GM18873 (cell line): ENCODE data around the gene DNM3.

Experiments used
- ATAC-seq: cut with Tn5 transposase; IDR thresholded peaks from one replicate; pipeline ENCODE4 v1.9.1; 2021; ENCODE audit warnings: mild to moderate bottlenecking, moderate library complexity, moderate number of reproducible peaks; ENCODE audit not compliant: unreplicated experiment, low FRiP score

The DNM3 gene

DNA sequence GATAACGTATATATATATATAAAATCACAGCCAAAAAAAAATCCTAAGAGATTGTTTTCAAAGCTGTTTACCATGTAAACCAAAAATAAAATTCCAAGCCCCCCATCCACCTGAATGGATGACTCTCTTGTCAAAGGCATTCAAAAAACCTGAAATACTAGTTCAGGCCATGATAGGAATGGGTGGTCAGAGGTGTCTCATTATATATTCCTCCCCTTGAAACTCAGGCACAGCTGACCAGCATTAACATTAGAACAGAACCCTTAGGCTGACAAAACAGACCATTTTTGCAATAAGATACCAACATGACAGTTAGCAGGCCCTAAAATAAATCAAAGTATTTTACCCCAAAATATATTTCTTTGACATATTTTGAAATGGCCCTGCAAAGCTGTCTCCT, 122.5 kb downstream of the DNM3 start:
- ATAC-seq, result no peak

DNA sequence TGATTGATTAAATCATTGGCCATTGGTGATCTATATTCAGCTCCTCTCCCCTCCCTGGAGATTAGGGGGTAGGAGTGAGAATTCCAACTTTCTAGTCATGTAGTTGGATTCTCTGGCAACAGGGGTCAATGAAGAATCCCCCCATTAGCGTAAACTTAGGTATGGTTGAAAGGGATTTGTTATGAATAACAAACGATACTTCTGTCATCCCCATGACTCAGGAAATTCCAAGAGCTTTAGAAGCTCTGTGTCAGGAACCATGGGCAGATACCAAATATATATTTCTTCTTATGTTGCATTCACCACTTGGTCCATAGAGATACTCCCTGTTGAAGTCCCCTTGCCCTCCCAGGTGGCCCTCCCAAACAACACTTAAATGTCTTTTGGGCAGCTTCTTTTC, 124.5 kb downstream of the DNM3 start:
- ATAC-seq, result no peak

DNA sequence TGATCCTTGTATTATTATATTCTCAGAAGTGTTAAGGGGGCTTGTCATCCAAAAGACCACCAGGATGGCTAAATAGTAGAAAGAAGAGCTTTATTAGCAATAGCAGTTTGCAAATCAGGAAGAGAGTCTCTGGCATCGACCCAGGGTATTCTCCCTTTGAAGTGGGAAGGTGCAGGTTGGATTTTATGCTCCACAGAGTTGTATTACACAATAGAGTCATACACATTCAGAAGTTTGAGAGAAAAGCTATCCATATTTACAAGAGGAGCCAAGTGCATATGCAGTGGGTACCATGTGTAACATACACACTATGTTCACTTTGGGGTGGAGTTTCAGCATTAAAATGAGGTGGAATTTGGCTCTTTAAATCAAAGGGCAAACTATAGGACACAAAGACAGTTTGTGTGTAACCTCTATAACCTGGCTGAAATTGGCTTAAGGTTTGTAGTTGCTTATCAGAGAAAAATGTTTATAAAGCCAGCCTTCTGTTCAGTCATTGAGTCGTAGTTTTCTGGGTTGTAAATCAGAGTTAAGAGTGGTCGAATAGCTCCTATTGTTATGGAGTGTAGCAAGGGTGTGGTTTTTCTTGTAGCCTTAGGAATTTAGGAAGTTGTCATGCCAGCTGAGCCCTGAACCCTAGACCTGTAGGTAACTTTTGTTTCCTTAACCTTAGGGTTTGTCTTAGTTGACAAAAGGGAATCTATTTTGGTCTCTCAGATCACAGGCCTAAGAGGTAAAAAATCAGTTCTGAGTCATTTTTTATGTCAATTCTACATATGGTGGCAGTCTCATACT, 125.3 kb downstream of the DNM3 start:
- no peak for ATAC-seq

DNA sequence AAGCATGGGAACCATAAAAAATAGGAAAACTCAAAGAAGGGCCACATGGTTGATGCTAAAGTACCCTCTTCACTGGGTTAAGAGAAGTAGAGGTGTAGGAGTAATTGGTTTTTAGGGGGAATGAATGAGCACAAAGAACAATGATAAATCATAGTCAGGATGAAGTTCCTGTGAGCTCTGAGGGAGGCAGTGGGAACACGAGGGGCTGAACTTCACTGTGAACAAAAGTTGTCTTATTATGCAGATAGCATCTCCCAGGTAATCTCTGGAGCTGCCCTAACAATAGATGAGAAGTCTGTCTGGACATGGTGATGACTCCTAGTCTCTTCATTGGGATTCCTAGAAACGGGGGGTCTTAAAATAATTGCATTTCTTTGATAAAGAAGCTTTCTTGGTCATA, 127.9 kb downstream of the DNM3 start:
- ATAC-seq, result no peak

DNA sequence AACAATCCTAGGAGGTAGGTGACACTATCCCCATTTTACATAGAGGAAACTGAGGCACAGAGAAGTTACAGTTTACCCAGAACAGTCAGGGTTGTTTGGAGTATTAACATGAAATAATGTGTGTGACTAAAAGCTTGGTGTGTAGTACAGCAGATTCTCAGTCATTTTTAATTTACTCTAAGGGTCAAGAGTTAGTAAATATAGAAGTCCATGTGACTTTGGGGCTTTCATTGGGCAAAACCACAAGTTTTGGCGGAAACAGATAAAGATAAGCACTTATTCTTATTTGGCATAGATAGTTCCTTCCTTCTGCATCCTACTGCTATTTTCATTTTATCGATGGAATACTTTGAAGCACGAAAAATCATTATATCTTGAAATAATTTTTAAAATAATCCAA, 128.5 kb downstream of the DNM3 start:
- no peak for ATAC-seq

DNA sequence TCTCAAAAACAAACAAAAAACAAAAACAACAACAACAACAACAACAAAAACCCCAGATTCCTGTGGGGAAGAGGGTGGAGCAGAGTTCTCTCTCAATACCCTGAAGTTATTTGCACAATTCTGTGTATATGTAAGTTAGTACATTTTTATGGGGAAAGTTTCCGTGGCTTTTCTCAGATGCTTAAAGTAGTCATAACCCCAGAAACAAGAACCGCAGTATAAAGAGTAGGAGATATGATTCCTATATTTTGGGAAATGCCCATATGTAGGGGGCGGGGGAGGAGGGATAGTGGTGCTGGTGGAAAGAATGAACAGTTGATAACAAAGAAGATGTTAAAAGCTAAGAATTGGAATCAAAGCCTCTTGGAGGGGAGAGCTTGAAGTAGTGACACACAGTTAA, 131.5 kb downstream of the DNM3 start:
- no peak for ATAC-seq

DNA sequence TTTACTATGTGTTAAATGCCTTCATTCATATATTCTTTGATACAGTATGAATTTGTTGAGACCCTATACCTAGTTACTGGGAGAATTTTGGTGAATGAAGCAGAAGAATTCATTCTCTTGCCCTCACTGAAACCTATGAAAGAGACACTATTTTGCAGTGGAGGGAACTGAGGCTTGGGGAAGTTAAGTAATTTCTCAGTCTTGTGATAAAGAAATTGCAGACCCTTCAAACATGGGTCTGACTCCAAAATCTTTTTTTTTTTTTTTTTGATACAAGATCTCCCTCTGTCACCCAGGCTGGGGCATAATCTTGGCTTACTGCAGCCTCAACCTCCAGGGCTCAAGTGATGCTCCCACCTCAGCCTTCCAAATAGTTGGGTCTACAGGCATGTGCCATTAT, 132.1 kb downstream of the DNM3 start:
- ATAC-seq, result no peak

DNA sequence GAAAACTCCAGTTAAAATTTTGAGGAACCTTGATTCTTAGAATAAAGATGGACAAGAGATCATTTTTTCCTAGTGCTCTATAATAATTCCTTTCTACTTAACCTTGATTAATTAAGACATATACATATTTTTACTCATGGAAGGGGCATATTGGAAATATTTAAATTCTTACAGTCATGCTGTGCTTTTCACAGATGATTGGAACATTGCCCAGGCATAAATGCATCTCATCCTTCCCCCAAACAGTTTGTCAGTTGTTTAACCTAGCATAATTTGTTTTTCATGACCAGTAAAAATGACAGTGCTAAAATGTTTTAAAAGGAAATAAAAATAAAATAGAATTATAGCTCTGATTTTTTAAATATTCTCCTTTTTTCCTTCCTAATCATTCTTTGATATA, 140.0 kb downstream of the DNM3 start:
- no peak for ATAC-seq

DNA sequence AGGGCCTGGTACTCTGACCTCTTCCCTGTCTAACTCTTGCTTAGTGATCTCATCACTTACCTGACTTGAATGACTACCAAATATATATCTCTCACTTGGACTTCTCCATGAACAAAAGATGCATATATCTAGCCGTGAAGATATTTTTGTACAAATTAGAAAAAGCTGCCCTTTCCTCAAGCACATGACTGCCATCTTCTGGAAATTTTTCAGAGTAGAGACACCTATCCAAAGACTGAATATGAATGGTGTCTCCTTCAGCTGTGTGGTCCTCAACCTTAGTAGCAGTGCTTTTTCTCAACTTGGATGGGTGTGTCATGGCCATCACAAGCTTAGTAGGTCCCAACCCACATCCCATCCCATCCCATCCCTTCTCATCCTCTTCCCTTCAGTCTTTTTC, 142.3 kb downstream of the DNM3 start:
- ATAC-seq, result no peak

DNA sequence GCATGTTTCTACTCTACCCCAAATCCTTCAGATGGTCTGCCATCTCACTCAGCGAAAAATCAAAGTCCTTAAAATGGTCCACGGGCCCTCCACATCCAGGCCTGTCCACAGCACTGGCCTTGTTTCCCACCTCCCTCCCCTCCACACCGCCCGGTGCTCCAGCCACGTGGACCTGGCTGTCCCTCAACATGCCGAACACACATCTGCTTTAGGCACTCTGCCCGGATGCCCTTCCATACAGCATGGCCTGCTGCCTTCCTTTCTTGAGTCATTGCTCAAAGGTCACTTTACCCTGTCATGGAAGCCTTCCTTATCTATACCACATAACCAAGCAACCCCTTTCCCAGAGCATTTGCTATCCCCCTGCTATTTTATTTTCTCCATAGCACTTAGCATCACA, 143.0 kb downstream of the DNM3 start:
- no peak for ATAC-seq

DNA sequence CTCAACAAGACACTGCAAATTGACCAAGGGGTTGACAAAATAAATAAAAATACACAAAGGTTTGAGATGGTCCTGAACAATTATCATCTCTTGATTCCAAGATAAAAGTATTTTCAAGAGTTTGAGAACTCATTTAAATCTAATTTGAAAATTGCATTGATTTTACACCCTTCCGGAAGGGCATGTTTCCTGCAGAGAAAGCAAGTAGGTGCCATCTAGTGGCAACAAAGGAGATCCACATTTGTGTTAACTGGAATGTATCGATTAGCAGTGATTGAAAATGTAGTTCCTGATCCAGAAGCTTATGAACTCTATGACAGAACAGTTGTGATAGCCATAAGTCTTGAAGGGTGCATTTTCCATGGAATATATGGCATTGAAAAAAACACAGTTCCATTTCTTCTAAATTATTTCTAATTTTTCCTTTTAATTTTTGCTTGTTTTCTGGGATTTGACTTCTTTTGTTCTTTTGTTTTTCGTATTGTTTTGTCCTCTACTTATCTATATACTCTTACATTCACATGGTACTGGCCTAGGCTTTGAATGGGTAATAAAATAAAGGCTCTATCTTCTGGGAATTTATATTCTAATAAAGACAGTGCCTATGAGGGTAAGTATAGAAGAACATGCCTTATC, 143.7 kb downstream of the DNM3 start:
- no peak for ATAC-seq

DNA sequence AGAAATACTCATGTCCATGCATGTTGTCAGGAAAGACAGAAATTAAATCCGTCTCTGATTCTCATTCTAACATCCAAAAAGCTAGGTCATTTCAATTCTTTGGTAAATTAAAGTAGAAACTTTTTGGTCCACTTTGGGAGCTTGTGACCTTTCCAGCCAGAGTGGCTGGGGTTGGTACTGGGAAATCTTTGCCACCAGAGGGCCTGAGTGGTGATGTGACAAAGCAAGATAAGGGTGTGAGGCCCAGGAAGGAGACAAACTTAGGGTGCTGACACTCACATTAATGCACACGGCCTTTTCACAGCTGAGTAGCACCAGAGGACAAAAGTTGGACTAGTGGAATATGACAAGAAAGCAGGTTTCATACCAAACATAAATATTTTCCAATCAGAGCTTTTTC, 144.3 kb downstream of the DNM3 start:
- ATAC-seq, result no peak

DNA sequence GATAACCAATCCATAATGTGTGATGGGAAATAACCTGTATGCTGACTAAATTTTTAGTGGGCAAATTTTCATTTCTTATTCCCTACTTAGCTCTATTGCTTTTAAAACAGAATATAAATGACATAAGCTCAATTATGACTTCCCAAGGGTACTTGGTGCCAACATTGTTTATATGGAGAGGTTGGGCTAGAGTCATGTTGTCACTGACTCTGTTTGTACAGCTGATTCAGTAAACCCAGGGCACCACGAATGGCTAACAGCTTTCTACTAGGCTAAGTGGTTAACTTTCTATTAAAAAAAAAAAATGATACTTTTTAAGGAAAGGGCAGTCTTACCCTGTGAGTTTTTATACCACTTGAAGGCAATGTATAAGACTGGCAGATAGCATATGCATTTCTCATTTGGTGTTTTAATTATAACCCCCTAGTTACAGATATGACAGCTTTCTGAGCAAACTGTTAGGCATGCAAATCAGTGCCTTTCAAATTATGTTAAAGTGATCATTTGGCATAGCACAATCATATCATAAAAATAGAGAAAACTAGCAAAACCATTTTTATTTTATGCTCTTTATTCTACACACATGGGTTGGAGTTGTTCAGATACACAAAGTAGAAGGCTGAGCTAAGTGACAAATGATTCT, 147.1 kb downstream of the DNM3 start:
- no peak for ATAC-seq

DNA sequence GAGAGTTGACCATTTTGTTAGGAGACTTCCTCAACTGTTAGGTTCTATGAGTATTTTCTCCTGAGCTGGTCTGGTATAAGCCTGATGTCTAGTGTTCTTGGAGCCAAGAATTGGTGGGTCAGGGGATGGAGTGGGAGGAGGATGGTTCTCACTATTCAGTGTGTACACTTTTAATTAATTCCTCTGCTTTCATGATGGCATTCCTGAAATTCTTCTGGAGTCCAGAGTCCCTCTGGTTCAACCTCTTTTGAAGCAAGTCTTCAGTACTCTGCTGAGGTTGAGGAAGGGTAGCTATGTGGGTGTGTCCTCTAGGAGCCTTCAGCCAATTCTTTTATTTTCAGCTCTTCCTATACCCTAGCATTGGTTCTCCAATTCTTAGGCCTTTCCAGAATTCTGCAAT, 149.1 kb downstream of the DNM3 start:
- ATAC-seq, result no peak

DNA sequence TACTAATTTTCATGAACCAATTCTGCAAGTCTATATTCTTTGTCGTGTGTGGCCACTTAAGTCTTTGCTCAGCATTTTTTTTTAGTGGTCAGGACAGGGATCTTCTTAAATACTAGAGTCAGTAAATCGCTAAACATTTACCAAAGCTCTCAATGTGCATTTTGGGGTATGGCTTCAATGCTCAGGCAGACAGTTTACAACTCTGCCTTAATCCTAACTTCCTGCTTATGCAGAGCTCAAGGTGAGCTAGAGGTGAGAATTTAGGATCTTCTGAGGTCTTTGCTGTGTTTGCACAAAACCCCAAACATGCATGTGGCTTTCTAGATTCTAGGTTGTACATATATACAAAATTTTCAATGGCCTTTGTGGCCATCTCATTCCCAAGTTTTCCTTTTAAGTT, 153.0 kb downstream of the DNM3 start:
- ATAC-seq, result no peak

DNA sequence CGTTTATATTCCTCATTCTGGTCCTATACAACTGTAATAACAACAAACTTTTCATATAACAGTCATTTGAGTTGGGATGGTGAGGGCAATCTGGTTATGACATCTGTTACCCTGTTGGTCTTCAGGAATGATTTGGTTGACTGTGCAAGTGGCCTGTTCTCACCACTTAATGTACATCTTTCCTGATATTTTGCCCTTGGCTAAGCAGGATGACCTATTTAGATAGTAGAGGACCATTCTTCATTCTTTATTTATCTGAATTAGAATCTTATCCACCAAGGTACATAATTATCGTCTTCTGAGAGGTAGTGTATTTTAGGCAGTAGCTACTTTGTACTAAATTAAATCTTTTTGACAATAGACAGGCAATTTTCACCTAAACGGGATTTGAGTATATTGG, 154.3 kb downstream of the DNM3 start:
- ATAC-seq, result no peak

DNA sequence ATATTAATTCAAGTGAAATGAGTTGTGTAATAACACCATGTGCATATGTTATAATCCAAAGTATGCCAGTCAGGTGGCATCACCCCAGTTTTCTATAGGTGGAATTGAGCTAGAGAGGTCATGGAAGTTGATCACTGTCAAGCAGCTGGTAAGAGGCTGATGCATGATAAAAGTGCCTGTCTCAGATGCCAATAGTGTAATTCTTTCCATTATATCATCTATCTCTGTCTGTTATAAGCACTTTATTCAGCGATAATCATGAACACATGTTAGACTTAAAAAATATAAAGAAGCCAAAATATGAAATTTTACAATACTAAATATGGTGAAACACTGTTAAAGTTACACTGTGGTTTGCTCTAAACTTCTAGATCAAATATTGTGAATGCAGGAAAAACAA, 156.6 kb downstream of the DNM3 start:
- ATAC-seq, result no peak

DNA sequence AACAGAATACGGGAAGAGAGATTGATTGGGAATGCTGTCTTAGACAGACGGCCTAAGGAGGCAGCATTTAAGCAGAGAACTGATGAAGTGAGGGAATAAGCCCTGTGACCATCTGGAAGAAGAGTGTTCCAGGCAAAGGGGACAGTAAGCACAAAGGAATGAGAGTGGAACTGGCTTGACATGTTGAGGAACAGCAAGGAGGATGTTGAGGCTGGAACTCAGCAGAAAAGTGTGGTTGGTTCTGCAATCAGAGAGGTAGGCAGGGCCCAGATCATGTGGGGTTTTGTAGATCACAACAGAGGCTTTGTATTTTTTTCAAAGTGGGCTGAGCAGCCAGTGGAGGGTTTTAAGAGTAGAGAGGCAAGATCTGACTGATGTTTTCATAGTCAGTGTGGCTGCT, 157.4 kb downstream of the DNM3 start:
- no peak for ATAC-seq

DNA sequence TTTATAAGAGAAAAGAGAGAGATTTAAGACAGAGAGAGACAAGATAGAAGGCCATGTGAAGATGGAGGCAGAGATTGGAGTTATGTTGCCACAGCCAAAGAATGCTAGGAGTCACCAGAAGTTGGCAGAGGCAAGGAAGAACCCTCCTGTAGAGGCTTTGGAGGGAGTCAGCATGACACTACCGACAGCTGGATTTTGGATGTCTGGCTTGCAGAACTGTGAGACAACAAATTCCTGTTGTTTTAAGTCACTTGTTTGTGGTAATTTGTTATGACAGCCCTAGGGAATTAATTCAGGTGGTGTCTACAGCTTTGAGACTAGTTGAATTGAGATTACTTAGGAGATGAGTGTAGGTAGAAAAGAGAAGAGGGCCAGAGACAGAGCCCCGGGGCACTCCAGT, 158.5 kb downstream of the DNM3 start:
- ATAC-seq, result no peak

DNA sequence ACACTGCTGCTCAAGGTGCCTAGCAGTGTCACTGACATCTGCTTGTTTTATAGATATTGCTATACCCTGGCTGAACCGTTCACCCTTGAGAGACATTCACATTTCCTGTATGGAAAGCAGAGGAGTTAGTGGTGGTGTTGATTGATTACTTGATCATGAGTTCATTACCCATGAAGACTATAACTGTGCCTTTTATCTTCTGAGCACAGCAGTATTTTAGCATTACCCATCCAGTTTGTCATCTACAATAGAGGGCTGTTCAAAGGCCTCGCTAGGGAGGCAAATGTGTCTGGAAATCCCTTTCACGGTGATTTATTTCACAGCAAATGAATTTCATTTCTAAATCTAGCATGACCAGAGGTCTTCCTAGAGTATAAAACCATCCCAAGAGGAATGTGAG, 160.0 kb downstream of the DNM3 start:
- ATAC-seq, result no peak

DNA sequence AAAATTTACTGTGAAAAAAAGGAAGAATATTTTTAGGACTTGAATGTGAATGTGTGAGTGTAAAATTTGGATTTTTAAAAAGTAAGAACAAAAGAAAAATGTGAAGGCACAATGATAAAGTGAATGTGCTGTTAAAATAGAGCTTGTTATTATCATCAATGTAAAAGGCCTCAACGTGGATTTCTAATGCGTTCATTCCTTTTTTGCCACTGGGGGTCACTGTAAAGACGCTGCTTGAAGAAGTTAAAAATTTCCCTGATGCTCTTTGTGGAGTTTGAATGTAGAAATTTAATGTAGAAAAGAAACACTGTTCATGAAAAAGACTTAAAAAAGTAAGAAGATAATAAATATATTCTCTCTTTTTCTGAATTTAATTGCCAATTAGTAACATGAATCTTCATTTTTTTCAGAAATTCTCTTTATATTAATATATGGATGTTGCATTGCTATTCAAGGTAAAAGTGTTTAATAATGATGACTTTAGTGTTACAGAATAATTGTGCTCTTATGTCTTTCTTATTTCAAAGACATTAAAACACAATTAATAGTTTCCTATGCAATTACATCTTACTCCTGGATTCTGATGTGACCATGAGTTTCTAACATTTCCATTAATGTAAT, 161.5 kb downstream of the DNM3 start:
- no peak for ATAC-seq
